ENCODE data around the gene RGP1.

Gene RGP1

DNA sequence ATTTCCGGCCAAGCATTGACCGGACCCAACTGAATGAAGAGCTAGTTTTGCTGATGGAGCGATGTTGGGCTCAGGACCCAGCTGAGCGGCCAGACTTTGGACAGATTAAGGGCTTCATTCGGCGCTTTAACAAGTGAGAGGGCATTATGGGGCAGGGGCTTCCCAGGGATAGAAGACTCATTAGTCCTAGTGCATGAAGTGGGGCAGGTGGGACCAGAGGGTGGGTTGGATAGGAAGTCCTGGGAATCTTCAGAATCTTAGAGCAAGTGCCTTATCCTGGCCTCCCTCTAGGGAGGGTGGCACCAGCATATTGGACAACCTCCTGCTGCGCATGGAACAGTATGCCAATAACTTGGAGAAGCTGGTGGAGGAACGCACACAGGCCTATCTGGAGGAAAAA, 57.0 kb downstream of the RGP1 start:
- H4K20me1 ChIP-seq (ENCODE audit: insufficient read depth, low read length) = no peaks in the 10 kb centered on the region
- H3K79me2 ChIP-seq (ENCODE audit: low read length) = no peaks in the 10 kb centered on the region
- no peaks in the 10 kb centered on the region for H3K27me3 ChIP-seq (replicated peaks; ENCODE audit: insufficient read depth, low read length)
- TF ChIP-seq, protein P1, sequence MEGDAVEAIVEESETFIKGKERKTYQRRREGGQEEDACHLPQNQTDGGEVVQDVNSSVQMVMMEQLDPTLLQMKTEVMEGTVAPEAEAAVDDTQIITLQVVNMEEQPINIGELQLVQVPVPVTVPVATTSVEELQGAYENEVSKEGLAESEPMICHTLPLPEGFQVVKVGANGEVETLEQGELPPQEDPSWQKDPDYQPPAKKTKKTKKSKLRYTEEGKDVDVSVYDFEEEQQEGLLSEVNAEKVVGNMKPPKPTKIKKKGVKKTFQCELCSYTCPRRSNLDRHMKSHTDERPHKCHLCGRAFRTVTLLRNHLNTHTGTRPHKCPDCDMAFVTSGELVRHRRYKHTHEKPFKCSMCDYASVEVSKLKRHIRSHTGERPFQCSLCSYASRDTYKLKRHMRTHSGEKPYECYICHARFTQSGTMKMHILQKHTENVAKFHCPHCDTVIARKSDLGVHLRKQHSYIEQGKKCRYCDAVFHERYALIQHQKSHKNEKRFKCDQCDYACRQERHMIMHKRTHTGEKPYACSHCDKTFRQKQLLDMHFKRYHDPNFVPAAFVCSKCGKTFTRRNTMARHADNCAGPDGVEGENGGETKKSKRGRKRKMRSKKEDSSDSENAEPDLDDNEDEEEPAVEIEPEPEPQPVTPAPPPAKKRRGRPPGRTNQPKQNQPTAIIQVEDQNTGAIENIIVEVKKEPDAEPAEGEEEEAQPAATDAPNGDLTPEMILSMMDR (IDR thresholded peaks at IDR 0.05; ENCODE audit: low read length) = no peak
- no peaks in the 10 kb centered on the region for H3K9me3 ChIP-seq (replicated peaks; ENCODE audit: insufficient read depth, low read length)
- no peaks in the 10 kb centered on the region for H3K36me3 ChIP-seq (replicated peaks; ENCODE audit: insufficient read depth, low read length)
- no peak overlapping the region for H3K4me3 ChIP-seq (ENCODE audit: low read length)
- no peak overlapping the region for H3K9ac ChIP-seq (ENCODE audit: low read length)
- no peaks in the 10 kb centered on the region for H3K9me2 ChIP-seq (replicated peaks; ENCODE audit: insufficient read depth, low read length)
- peaks cover 3% of the 10 kb centered on the region; the same call in 1 of the 2 replicates for H3F3A ChIP-seq (ENCODE audit: insufficient read depth, low read length)
- H2AFZ ChIP-seq (ENCODE audit: low read length) = no peak overlapping the region
- H3K27ac ChIP-seq (ENCODE audit: low read length) = no peak overlapping the region
- H3K4me1 ChIP-seq (ENCODE audit: low read length) = peaks cover 2% of the 10 kb centered on the region; the same call in 1 of the 2 replicates
- DNase-seq = no peak
- no peak overlapping the region for H3K4me2 ChIP-seq (ENCODE audit: low read depth, low read length)
